Ramos (cell line): ENCODE measurements around the gene SLC41A3.
"Not testable (repeated sequence)": the region's sequence is repeated elsewhere in the genome, so short reads cannot be mapped to it uniquely, and the experiment has no call there.

Experiments used
- in situ Hi-C: fragments of 300-500 bp; cut with MboI; formaldehyde crosslinking; loops from one replicate; pipeline ENCODE4 v1.14.3; 2022; ENCODE audit warnings: low sequenced_read_pairs; ENCODE audit not compliant: unreplicated experiment

SLC41A3 gene

DNA sequence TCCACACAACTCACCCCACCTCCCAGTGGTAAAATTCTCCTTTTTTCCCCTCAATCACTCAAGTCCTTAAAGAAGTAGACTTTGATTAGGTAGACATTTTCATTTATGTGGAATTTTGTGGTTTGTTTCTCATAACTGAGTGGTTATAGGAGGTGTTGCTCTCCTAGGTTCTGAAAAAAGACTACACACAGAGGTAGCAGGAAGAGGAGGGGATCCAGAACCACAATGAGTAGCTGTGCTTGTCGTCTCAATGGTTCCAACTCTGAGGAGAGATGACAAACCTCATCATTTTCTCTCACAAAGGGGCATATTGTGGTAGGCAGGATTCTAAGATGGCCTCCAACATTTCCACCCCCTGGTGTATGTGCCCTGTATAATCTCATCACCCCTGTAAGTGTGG is 120.1 kb downstream of the SLC41A3 start:
- in situ Hi-C loops, result not testable (repeated sequence)

DNA sequence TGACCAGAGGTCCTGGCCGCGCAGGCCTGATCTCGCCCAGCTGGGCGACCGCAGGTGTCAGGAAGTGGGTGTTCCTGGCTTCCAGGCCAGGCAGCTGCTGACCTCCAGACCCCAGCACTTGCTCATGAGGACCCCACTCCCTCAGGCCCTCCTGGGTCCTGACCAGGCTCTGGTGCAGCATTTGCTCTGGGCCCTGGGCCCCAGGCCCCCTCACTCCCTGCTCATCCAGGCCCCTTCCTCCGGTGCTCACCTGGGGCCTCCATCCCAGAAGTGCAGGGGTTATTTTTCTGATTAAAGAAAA is 122.7 kb downstream of the SLC41A3 start:
- in situ Hi-C loops, result no loop called here

DNA sequence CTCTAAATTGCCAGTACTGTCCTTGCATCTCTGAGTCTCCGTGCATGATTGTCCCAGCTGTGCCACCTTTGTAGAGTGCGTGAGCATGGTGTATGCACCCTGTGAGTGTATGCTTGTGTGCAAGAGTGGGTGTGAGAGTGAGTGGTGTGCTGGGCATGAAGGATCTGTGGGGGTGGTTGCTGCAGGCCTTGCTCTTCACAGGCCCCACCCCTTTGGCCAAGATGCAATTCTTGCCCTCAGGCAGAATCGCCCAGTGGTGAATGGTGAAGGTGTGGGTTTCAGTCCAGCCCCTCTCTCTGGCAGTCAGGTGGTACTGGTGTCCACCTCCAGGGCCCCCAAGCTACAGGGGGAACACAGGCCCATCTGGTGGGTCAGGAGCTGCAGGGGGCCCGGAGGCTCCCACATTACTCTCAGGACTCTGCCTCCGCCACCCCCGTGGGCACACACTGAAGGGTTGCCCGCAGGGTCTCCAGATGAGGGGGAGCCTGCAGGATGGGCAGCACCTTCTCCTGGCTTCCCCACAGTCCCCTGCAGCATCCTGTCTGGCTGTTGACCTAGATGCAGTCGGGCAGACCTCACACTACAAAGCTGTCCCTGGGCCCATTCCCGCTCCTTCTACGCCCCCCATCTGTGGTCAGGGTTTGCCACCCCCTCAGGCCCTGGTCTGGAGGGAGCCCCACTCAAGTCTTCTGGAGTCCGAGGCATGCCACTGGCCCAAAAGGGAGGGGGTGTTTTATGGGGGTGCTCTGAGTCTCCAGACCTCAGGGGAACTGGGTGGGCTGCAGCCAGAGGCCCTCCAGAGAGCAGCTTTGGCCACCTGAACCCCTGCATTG is 123.3 kb downstream of the SLC41A3 start:
- in situ Hi-C loops, result no loop called here

DNA sequence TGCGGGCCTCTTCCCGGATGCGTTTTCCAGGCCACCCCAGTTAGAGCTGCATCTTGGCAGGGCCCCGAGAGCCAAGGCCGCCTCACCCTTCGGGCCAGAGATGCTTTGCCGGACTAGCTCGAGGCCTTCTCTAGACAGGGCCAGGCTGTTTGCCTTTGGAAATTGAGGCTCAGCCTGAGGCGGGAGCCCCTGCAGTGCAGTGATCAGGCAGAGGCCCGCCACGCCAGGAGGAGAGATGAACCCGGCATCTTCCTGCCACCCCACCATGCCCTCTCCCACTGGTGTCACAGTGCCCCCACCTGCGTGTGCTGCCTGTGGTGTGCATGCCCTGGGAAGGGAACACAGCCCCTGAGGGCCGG is 123.9 kb downstream of the SLC41A3 start:
- in situ Hi-C loops, result no loop called here

DNA sequence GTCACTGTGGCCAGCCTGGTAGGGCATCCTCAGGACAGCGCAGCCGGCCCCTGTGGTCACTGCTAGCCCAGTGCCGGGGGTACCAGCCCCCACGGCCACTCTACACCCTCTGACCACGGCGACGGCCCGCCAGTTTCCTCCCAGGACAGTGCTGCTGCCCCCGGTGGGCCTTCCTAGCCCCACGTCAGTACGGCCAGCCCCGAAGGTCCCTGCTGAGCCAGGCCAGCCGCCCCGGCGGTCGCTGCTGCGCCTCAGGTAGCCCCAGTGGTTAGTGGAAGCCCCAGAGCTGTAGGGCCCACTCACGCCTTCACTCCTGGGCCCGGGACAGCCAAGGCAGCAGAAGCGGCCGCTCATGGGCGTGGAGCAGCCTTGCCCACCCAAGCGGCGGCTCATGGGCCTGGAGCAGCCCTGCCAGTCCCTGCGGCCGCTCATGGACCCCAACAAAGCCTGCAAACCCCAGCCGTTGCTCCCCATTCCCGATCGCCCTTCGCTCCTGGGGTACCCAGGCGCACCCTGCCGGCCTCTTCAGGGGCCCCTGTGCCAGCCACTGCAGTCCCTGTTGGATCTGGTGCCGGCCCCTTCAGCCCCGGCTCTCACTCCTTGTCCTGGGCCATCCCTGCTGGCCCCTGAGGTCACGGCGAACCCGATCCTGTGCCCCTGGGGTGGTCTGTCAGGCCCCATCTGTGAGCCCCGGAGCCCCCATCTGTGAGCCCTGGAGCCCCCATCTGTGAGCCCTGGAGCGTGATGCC is 124.4 kb downstream of the SLC41A3 start:
- in situ Hi-C loops, result no loop called here

DNA sequence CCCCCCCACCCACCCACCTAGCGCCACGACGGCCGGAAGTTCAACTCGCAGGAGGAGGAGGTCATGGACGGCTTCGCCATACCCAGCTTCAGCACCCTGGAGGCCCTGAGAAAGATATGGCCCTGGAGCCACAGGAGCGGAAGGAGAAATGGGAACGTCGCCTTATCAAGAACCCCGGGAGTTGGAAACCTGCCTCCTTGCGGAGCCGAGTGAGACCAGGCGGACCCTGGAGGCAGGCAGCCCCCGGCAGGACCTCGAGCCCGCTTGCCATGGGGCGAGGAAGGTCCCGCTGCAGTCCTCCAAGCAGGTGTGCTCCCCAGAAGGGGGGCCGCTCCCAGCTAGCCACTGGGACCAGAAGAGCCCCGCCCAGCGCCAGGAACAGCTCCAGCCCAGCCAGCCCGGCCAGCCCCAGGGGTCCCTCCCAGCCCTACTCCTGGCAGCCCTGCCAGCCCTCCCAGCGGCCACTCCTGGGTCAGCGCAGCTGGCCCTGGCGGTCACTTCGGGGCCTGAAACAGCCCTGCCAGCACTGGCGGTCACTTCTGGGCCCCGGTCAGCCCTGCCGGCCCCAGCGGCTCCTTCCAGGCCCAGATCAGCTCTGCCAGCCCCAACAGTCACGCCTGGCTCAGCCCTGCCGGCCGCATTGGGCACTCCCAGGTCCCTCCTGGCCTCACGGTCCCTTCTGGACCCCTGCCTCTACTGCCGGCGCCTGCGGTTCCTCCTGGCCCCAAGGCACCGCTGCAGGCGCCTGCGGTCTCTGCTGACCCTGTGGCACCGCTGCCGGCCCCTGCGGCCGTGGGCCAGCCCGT is 125.2 kb downstream of the SLC41A3 start:
- in situ Hi-C loops, result no loop called here

DNA sequence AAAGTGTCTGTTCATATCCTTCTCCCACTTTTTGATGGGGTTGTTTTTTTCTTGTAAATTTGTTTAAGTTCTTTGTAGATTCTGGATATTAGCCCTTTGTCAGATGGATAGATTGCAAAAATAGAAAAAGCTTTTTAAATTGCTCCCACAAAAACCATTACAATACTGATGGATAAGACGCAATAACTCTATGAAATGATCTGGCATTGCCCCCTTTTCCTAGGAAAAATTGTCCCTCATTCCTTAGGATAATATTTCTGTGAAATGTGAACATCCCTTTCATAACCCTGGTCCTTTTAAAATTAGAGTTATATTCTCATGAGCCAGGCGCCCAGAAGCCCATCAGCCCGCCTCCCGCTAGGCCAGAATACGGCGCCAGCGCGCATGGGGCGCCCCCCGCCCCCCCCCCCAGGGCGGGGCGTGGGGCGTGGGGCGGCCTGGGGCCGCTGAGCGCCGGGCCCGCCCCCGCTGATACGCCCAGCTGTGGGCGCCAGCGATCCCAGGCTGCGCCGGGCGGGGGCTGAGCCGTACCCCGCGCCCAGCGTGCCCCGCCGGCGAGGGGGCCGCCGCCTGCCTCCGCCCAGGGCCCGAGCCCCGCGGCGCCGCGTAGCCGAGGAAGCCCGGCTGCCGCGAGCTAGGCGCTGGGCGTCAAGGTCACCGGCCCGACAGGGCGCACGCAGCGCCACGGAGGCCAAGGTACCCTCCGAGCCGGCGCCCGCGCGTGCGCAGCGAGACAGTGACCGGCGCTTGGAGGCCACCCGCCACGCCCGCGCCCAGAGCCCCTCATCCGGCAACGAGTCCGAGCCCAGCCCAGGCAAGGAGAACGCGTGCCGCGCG is 126.0 kb downstream of the SLC41A3 start:
- in situ Hi-C loops, result no loop called here

DNA sequence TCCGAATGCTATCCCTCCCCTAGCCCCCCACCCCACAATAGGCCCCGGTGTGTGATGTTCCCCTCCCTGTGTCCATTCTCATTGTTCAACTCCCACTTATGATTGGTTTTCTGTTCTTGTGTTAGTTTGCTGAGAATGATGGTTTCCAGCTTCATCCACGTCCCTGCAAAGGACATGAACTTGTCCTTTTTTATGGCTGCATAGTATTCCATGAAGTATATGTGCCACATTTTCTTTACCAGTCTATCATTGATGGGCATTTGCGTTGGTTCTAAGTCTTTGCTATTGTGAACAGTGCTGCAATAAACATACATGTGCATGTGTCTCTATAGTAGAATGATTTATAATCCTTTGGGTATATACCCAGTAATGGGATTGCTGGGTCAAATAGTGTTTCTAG is 126.9 kb downstream of the SLC41A3 start:
- in situ Hi-C loops, result not testable (repeated sequence)
